MM.1S (cell line): Measurements from ENCODE around the gene DSCAM.

Experiments used
- CTCF ChIP-seq: fragments of 300-600 bp; sonication (generic); IDR thresholded peaks from 2 replicates; pipeline ENCODE4 v1.5.1; 2016; ENCODE audit warnings: antibody characterized with exemption, low read length, mixed read lengths
- EZH2 ChIP-seq: fragments of 300-600 bp; sonication (generic); optimal IDR thresholded peaks from 2 replicates; pipeline ENCODE3; 2017; ENCODE audit warnings: low read depth, mild to moderate bottlenecking, antibody characterized with exemption, low read length, mixed read lengths
- EZH2phosphoT487 ChIP-seq: fragments of 300-600 bp; sonication (generic); IDR thresholded peaks from 2 replicates; pipeline ENCODE4 v1.6.1; 2018; ENCODE audit warnings: antibody characterized with exemption, low read length

DNA sequence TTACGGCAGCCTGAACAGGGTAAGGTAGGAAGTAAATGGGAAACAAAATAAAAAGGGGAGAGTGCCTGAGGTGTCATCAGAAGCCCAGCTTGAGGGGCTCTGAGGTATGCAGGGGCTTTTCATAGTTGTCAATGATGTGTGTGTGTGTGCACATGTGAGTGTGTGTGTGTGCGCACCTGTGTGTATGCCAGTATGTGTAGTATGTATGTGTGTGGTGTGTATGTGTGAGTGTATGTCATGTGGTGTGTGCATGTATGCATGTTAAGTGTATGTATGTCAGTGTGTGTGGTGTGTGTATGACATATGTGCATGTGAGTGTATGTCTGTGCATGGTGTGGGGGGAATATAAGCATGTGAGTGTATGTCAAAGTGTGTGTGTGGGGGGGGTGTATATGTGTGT lies 184.1 kb downstream of the DSCAM start:
- TF ChIP-seq EZH2 = no peak
- no peak for TF ChIP-seq CTCF
- no peak for TF ChIP-seq EZH2phosphoT487
